ENCODE data around the gene TBATA.
A peak's percentile ranks its signal among the peaks of the same experiment; 100 is the strongest.
"Not testable (repeated sequence)": the region's sequence is repeated elsewhere in the genome, so short reads cannot be mapped to it uniquely, and the experiment has no call there.

The TBATA gene

DNA sequence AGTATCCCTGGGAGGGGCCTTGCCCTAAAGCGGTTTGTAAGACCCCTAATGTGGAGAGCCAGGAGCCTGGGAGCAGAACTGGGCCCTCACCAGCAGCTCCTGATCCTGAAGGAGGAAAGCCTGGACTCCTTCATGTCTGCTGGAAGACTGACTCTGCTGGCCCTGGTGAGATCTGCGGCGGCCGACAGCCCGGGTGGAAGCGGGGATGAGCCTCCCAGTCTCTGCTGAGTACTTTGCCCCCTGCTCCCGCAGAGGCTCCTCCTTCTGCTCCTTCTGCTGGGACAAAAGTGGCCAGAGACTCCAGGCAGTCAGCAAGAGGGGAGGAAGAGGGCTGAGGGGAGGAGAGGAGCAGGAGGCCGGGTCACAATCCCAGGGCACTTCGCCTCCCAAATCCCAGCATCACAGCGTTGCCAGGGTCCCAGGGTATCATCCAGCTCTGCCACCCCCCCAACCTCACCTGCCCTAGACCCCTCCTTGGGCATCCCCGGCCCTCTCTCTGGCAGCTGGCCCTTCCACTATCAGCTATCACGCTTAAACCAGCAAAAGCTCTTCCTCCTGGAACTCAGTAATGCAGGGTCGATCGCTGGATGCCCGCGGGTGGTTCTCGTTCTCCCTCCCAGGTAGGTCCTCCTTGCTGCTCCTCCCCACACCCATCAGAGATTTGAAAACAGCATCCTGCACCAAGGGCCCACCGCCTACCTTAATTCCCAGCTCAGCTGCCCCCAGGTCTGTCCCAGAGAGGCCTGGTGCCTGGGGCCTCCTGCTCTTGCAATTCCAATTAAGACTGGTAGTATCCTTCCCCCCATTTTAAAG lies 7.9 kb downstream of the TBATA start:
- DNase-seq, result no peak

GRCh38 chr10:70776455-70777005 lies 8.6 kb downstream of the TBATA start:
- DNase-seq, result no peak

- DNase-seq, result no peak
Observed at GRCh38 chr10:70775679-70776454, 9.3 kb downstream of the TBATA start.

GRCh38 chr10:70774810-70775678 lies 10.1 kb downstream of the TBATA start:
- DNase-seq, result no peak

DNA sequence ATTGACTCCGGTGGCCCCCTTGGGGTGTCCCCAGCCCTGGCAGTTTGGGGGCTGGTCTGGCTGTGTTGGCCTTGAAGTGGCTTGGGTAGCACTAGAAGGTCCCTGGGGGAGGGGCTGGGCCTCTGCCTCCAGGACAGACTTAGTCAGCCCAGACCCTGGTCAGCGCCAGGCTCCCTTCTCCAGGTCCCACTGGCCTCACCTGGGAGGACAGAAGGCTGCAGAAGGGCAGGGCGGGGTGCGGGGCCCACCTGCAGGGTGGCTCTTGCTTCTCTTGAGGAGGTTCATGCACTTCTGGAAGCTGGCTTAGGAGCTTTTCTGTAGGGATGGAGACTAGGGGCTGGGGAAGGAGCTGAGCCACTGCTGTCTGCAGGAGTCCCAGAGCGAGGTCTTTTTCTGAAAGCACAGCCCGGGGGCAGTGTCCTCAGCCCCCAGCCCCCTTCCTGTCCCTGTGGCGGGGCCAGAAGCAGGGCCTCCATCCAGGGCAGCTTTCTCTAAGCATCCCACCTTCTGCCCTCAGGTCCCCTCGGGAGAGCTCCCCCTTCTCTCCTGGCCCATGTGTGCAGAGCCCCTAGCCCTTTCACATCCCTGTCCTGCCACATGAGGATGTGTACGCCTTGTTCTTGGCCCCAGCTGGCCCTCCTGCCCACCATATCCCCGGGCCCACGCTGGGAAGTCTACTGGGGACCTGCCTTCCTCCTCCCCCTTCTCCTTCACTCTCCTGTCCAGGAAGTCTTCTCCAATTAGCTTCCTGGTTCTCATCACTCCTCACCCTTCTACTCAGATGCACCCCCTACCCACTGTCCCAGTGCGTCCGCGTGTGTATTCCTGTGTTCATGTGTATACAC lies 11.0 kb downstream of the TBATA start:
- no peak for DNase-seq

DNA sequence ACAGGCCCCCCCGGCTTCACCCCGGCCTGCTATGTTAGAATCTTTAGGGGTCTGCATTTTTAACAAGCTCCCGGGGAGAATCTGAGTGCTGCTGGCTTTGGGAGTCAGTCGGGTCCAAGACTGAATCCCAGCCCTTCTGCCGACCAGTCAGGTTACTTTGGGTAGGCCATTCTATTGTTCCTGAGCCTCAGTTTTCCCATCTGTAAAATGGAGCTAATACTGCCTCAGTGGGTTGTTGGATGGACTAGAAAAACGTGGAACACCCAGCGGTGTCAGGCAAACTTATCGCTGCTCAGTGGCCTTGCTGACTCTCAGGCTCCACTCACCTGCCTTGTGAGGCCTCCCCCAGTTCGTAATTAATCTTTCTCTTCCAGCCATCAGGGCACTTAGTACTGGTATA lies 11.7 kb downstream of the TBATA start:
- DNase-seq, result no peak

- no peak for DNase-seq
Observed at GRCh38 chr10:70772627-70773026, 12.6 kb downstream of the TBATA start.

GRCh38 chr10:70771311-70772194 lies 13.6 kb downstream of the TBATA start:
- no peak for DNase-seq

GRCh38 chr10:70770516-70770915 lies 14.7 kb downstream of the TBATA start:
- not testable (repeated sequence) for DNase-seq

DNA sequence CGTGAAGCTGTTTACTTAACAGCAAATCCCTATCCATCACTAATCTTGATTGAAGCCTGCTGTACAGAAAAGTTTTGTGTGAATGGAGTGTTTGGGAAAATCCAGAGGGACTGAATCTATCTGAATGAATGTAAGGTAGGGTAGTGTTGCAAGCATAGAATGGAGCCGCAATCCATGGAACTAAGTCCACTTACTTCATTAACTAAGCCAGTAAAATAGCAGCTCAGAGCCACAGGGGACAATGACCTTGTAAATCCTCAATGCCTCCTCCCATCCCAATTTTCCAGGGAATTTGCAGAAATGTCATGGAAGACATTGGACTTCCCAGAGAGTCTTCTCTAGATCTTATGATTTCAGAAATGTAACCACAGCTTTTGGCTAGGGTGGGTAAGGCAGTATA lies 15.2 kb downstream of the TBATA start:
- no peak for DNase-seq

DNA sequence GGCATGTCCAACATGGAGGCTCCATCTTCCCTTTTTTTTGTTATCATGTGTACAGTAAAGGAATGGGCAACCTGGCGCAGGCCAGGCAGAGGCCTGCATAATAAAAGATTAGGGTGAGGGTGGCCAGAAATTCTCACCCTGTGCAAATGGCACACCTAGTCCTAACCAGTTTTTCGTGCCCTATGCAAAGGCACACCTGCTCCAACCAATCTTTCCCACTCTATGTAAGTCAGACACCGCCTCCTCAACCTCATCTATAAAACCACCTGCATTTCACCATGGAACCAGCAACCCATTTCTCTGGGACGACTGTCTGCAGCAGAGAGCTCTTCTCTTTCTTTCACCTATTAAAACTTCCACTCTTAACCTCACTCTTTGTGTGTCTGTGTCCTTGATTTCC lies 16.1 kb downstream of the TBATA start:
- no peak for DNase-seq

DNA sequence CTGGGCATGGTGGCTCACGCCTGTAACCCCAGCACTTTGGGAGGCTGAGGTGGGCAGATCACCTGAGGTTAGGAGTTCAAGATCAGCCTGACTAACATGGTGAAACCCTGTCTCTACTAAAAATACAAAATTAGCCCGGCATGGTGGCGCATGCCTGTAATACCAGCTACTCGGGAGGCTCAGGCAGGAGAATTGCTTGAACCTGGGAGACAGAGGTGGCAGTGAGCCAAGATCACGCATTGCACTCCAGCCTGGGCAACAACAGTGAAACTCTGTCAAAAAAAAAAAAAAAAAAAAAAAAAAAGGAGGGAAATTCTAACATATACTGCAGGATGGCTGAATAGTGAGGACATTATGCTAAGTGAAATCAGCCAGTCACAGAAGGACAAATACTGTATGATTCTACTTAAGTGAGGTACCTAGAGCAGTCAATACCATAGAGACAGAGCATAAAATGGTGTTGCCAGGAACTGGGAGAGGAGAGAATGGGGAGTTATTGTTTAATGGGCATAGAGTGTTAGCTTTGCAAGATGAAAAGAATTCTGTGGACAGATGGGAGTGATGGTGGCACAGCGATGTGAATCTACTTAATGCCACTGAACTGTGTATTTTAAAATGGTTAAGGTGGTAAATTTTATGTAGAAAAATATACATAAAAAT lies 17.0 kb downstream of the TBATA start:
- DNase-seq, result not testable (repeated sequence)

DNA sequence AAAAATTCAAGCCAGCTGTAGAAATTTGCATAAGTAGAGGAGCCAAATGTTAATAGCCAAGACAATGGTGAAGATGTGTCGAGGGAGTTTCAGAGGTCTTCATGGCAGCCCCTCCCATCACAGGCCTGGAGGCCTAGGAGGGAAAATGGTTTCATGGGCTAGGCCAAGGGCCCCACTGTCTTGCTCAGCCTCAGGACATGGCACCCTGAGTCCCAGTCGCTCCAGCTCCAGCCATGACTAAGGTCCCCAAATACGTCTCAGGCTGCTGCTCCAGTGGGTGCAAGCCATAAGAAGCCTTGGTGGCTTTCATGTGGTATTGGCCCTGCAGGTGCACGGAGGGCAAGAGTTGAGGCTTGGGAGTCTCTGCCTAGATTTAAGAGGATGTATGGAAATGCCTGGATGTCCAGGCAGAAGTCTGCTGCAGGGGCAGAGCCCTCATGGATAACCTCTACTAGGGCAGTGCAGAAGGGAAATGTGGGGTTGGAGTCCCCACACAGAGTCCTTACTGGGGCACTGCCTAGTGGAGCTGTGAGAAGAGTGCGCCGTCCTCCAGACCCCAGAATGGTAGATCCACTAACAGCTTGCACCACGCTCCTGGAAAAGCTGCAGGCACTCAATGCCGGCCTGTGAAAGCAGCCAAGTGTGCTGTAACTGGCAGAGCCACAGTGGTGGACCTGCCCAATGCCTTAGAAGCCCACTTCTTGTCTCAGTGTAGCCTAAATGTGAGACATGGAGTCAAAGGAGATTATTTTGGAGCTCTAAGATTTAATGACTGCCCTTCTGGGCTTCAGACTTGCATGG lies 19.2 kb downstream of the TBATA start:
- DNase-seq, result no peak

DNA sequence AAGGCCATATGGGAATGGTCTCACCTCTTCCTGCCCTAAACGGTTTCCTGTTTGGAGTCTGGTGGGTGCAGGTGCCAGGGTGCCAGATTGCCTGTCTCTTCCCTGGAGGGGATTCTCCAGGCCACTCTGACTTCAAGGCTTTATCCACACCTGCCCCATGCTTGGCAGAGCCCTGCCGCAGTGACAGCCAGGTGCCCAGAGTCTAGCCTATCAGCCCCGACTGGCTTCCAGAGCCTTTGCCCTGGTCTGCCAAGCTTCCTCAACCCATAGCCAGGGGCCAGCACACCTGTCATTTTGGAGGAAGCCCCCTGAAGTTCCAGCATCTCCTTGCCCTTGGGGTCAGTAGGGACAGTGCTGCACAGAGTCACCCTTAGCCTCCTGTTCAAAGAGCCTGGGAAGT lies 21.6 kb downstream of the TBATA start:
- DNase-seq, result no peak

GRCh38 chr10:70762441-70763175 lies 22.6 kb downstream of the TBATA start:
- DNase-seq, result no peak

- no peak for DNase-seq
Observed at GRCh38 chr10:70761727-70762350, 23.3 kb downstream of the TBATA start.

- DNase-seq, result peak; percentile 50
Observed at GRCh38 chr10:70761031-70761601, 24.1 kb downstream of the TBATA start.

- no peak for DNase-seq
Observed at GRCh38 chr10:70760271-70760787, 24.8 kb downstream of the TBATA start.

All from eye (tissue), 1 donor.